AG10803 (cell line): ENCODE data around the gene CTNNA2.

Source experiments
- DNase-seq: peaks from one replicate; pipeline ENCODE4 v3.0.0; 2010; ENCODE audit warnings: low read depth
- H3K4me3 ChIP-seq: 2 replicates; pipeline ENCODE4 v1.5.1; 2011; ENCODE audit warnings: mild to moderate bottlenecking, low read length, control low read depth
- CTCF ChIP-seq: conservative IDR thresholded peaks from 2 replicates; pipeline ENCODE4 v1.5.1; 2011; ENCODE audit warnings: mild to moderate bottlenecking, low read length, control low read depth, inconsistent platforms

Gene CTNNA2

GRCh38 chr2:79578952-79579351 is 66.1 kb downstream of the CTNNA2 start:
- TF ChIP-seq CTCF = no peak
- DNase-seq = no peak
- no peak overlapping the region for H3K4me3 ChIP-seq

- DNase-seq = peak; percentile 1
- no peak overlapping the region for H3K4me3 ChIP-seq
- no peak for TF ChIP-seq CTCF
Observed at GRCh38 chr2:79580175-79580574, 67.3 kb downstream of the CTNNA2 start.

GRCh38 chr2:79585701-79586433 is 73.0 kb downstream of the CTNNA2 start:
- peak; percentile 36 for DNase-seq
- TF ChIP-seq CTCF = no peak
- no peak overlapping the region for H3K4me3 ChIP-seq

- no peak overlapping the region for H3K4me3 ChIP-seq
- no peak; the same call in 1 of the 2 replicates for TF ChIP-seq CTCF
- DNase-seq = no peak
Observed at GRCh38 chr2:79591281-79591680, 78.4 kb downstream of the CTNNA2 start.

GRCh38 chr2:79593237-79593867 is 80.5 kb downstream of the CTNNA2 start:
- no peak overlapping the region for H3K4me3 ChIP-seq
- DNase-seq = no peak
- TF ChIP-seq CTCF = no peak

GRCh38 chr2:79596403-79596802 is 83.6 kb downstream of the CTNNA2 start:
- DNase-seq = no peak
- TF ChIP-seq CTCF = no peak
- no peak overlapping the region for H3K4me3 ChIP-seq

GRCh38 chr2:79604748-79605147 is 91.9 kb downstream of the CTNNA2 start:
- H3K4me3 ChIP-seq = no peak overlapping the region
- DNase-seq = no peak
- no peak for TF ChIP-seq CTCF
